GM12865 (cell line): ENCODE results near the gene ZNF662.

ENCODE experiments used
- DNase-seq: peaks from one replicate; pipeline ENCODE4 v3.0.0; 2010; ENCODE audit warnings: low read depth
- H3K4me3 ChIP-seq: 2 replicates; pipeline ENCODE4 v1.5.1; 2011; ENCODE audit warnings: mild to moderate bottlenecking, low read depth, low read length, control low read depth
- CTCF ChIP-seq: IDR thresholded peaks from 2 replicates; pipeline ENCODE4 v1.5.1; 2011; ENCODE audit warnings: low read length, control low read depth, low read depth, inconsistent platforms; ENCODE audit not compliant: insufficient read depth; ENCODE audit errors: missing control alignments

ZNF662 gene

GRCh38 chr3:42906070-42906847 is at the start of gene ZNF662:
TSS of gene ZNF662 (plus strand) at chr3:42906142. CDS start at chr3:42908115, 1,973 bp downstream.
- H3K4me3 ChIP-seq, result no peak within 1 kb of the TSS
- DNase-seq, result no peak
- TF ChIP-seq CTCF, result no peak

- no peak for TF ChIP-seq CTCF
Observed at GRCh38 chr3:42856544-42856943, 49.4 kb upstream of the ZNF662 start.

GRCh38 chr3:42864321-42864950 is 41.5 kb upstream of the ZNF662 start:
- H3K4me3 ChIP-seq, result no peak overlapping the region
- no peak for DNase-seq
- no peak for TF ChIP-seq CTCF

More at GRCh38 chr3:42856544-42856943, 49.4 kb upstream of the ZNF662 start:
- DNase-seq, result no peak
- H3K4me3 ChIP-seq, result no peak overlapping the region

- TF ChIP-seq CTCF, result no peak
- H3K4me3 ChIP-seq, result no peak overlapping the region
- no peak for DNase-seq
Observed at GRCh38 chr3:42865256-42865655, 40.7 kb upstream of the ZNF662 start.

- H3K4me3 ChIP-seq, result no peak overlapping the region
- no peak for TF ChIP-seq CTCF
- DNase-seq, result no peak
Observed at GRCh38 chr3:42867138-42867537, 38.8 kb upstream of the ZNF662 start.

- H3K4me3 ChIP-seq, result no peak overlapping the region
- no peak for DNase-seq
Observed at GRCh38 chr3:42868841-42869240, 37.1 kb upstream of the ZNF662 start.

More at GRCh38 chr3:42868841-42869240, 37.1 kb upstream of the ZNF662 start:
- TF ChIP-seq CTCF, result no peak
